K562 (cell line): ENCODE results near the gene ZFHX2. TPM values are rescaled to one million over a fixed set of nuclear protein-coding genes. Genes with fewer than 3 reads are reported as not detected.

Source experiments
- ATAC-seq: fragments of 200-7000 bp; cut with Tn5 transposase; 3 replicates; pipeline ENCODE4 v1.9.1; 2020; ENCODE audit warnings: moderate library complexity
- BruUV-seq: library from RNA; stranded (reverse); fragments of 400-500 nt; replicated peaks from 2 replicates; lab custom pipeline; 2021; lab: Mats Ljungman, UMichigan
- CTCF ChIA-PET: fragments of 300-600 bp; formaldehyde crosslinking; extraction: SDS; loops from one replicate; lab custom pipeline; 2021; ENCODE audit warnings: low intra/inter-chr PET ratio; lab: Yijun Ruan, JAX
- POLR2A ChIA-PET: fragments of 300-600, 350-650 bp; sonication (Branson Sonifier 250); formaldehyde crosslinking; extraction: SDS; loops from one replicate; lab custom pipeline; 2021; ENCODE audit warnings: antibody characterized with exemption, inconsistent platforms; lab: Yijun Ruan, JAX
- DNase-seq, 4 experiments: peaks; one replicate each; pipeline versions ENCODE4 v3.0.0 to v3.0.0-alpha.2; 2011 to 2018; ENCODE audit warnings: low spot score in 3 of 4, mixed read lengths in 3 of 4; ENCODE audit errors: extremely low read depth in 1 of 4
- FAIRE-seq: peaks from 2 replicates; lab custom pipeline; 2011; peaks lifted over from hg19 to GRCh38; lab: Jason Lieb, UNC
- H2AFZ ChIP-seq: 2 replicates; pipeline ENCODE4 v1.6.0; 2011; ENCODE audit warnings: low read depth, low read length, control low read depth, inconsistent platforms
- H3K27ac ChIP-seq: fragments of 200-600 bp; 3 replicates; pipeline ENCODE4 v1.8.0; 2011; ENCODE audit warnings: low read depth, mild to moderate bottlenecking, control low read depth, inconsistent platforms, low read length, moderate library complexity, mixed read lengths; ENCODE audit errors: extremely low read depth
- H3K27me3 ChIP-seq, 2 experiments: fragments of 300-600 bp in 1 of 2; 2 replicates in 1 of 2; 3 replicates in 1 of 2; pipeline versions ENCODE4 v1.6.0 to v1.8.0; 2011; ENCODE audit warnings: inconsistent platforms in 2 of 2, low read length in 2 of 2, mild to moderate bottlenecking in 1 of 2, mixed read lengths in 1 of 2, moderate library complexity in 1 of 2; ENCODE audit not compliant: control insufficient read depth in 2 of 2, insufficient read depth in 2 of 2
- H3K36me3 ChIP-seq: fragments of 300-600 bp; 3 replicates; pipeline ENCODE4 v1.8.0; 2011; ENCODE audit warnings: mild to moderate bottlenecking, low read length, inconsistent platforms; ENCODE audit not compliant: control insufficient read depth, insufficient read depth
- H3K4me1 ChIP-seq, 2 experiments: fragments of 200-600 bp in 1 of 2; replicated peaks in 1 of 2; 2 replicates in 1 of 2; 3 replicates in 1 of 2; pipeline versions ENCODE4 v1.5.1 to v1.8.0; 2011; ENCODE audit warnings: inconsistent platforms in 2 of 2, low read length in 2 of 2, mild to moderate bottlenecking in 1 of 2, mixed read lengths in 1 of 2, moderate library complexity in 1 of 2; ENCODE audit not compliant: control insufficient read depth in 2 of 2, insufficient read depth in 2 of 2
- H3K4me2 ChIP-seq: 2 replicates; pipeline ENCODE4 v1.6.1; 2011; ENCODE audit warnings: low read length, control low read depth, inconsistent platforms, mixed read lengths; ENCODE audit not compliant: insufficient read depth
- H3K4me3 ChIP-seq: fragments of 200-600 bp; sonication (generic), shearing (Covaris generic); 2 replicates; pipeline ENCODE4 v1.5.1; 2016; ENCODE audit warnings: control low read depth, inconsistent platforms
- H3K79me2 ChIP-seq: fragments of 200-600 bp; 3 replicates; pipeline ENCODE4 v1.8.0; 2011; ENCODE audit warnings: low read length, inconsistent platforms; ENCODE audit not compliant: control insufficient read depth, insufficient read depth
- H3K9ac ChIP-seq, 2 experiments: 2 replicates each; pipeline versions ENCODE4 v1.6.0 to v1.6.1; 2011; ENCODE audit warnings: low read depth in 2 of 2, low read length in 2 of 2, control low read depth in 1 of 2, inconsistent platforms in 1 of 2, mild to moderate bottlenecking in 1 of 2, mixed read lengths in 1 of 2; ENCODE audit not compliant: insufficient read depth in 1 of 2
- H3K9me1 ChIP-seq: one replicate; pipeline ENCODE4 v1.6.0; 2011; ENCODE audit warnings: inconsistent platforms, mild to moderate bottlenecking, low read length, moderate library complexity; ENCODE audit not compliant: control insufficient read depth, insufficient read depth
- H3K9me3 ChIP-seq: replicated peaks from 2 replicates; pipeline ENCODE4 v1.5.1; 2011; ENCODE audit warnings: low read depth, low read length, inconsistent platforms; ENCODE audit not compliant: control insufficient read depth, insufficient read depth
- H4K20me1 ChIP-seq: replicated peaks from 2 replicates; pipeline ENCODE4 v1.6.1; 2011; ENCODE audit warnings: low read length, inconsistent platforms, mixed read lengths; ENCODE audit not compliant: control insufficient read depth, insufficient read depth
- EGR1 ChIP-seq: fragments of 450-650 bp; conservative IDR thresholded peaks from 2 replicates; pipeline ENCODE4 v1.6.1; 2017; ENCODE audit warnings: mild to moderate bottlenecking
- WGBS: fragments of 100-300 bp; shearing (Covaris generic); methylation state at CpG from one replicate; pipeline ENCODE4 v1.1.6; 2016; ENCODE audit warnings: low coverage, mixed read lengths; ENCODE audit not compliant: insufficient coverage; ENCODE audit errors: missing lambda C conversion rate; 5-methylcytosine and 5-hydroxymethylcytosine counted together
- in situ Hi-C: fragments of 300-500 bp; cut with MboI; formaldehyde crosslinking; loops from 4 replicates; pipeline ENCODE4 v1.15.0; 2018; ENCODE audit warnings: inconsistent platforms, mixed read lengths
- intact Hi-C: fragments of 100-400 bp; cut with micrococcal nuclease; formaldehyde crosslinking; loops from 2 replicates; pipeline ENCODE4 v1.14.2; 2022
- polyA plus RNA-seq, 8 experiments: library from polyadenylated mRNA; depleted of rRNA in 4 of 8; stranded (reverse) in 5 of 8; unstranded in 3 of 8; fragments of >200 nt; fragmentation: Nextera tagmentation in 2 of 8; fragmentation: Illumina TruSeq in 1 of 8; extraction: Ambion mirVana in 2 of 8; extraction: Trizol in 1 of 8; gene quantifications; 2 replicates each; pipeline versions ENCODE4 v1.2.1 to v1.2.3, GENCODE V29; 2011 to 2014; ENCODE audit warnings: inconsistent platforms in 1 of 8, missing spikeins in 1 of 8
- total RNA-seq, 7 experiments: library from RNA; depleted of rRNA in 6 of 7; stranded (reverse); fragments of >200 nt in 6 of 7; fragmentation: Illumina TruSeq in 2 of 7; extraction: Trizol in 2 of 7; gene quantifications; 2 replicates each; pipeline versions ENCODE4 v1.2.1 to v1.2.3, GENCODE V29; 2011 to 2021; ENCODE audit warnings: low replicate concordance in 1 of 7
- TF ChIP-seq, protein P1 (sequence below): sonication (generic); formaldehyde crosslinking; IDR thresholded peaks from 2 replicates; pipeline ENCODE4 v1.8.1; 2023; ENCODE audit warnings: mild to moderate bottlenecking, missing genetic modification reagents
- TF ChIP-seq, protein P2 (sequence below): fragments of 200-800 bp; sonication (Bioruptor generic); IDR thresholded peaks from 2 replicates; pipeline ENCODE4 v1.6.1; 2017; ENCODE audit warnings: missing genetic modification characterization, missing compliant biosample characterization
- TF ChIP-seq, protein P3 (sequence below): sonication (generic); formaldehyde crosslinking; IDR thresholded peaks from 2 replicates; pipeline ENCODE4 v1.8.1; 2023; ENCODE audit warnings: mild to moderate bottlenecking, missing genetic modification reagents, moderate library complexity

ZFHX2 gene
- total and polyA plus RNA-seq, 9 of the 15 experiments (the other 6 are each of a cell fraction or from before 2014, with no cell fraction given), result 0.06 to 0.11 (median 0.11) TPM; not detected in 4

GRCh38 chr14:23577004-23577681 lies 25.6 kb upstream of the ZFHX2 start:
- WGBS, result 44% methylated on average over 11 of the region's 67 CpGs
- Histone ChIP-seq H4K20me1 (no peaks in the 10 kb centered on the region), H3K4me3 (no peak overlapping the region), H3K36me3 (no peaks in the 10 kb centered on the region), H3K9me3 (no peaks in the 10 kb centered on the region), H2AFZ (no peak overlapping the region), H3K27ac (no peak overlapping the region), H3K4me2 (no peak overlapping the region), H3K4me1 (peaks cover 0 to 7% of the 10 kb centered on the region in 2 experiments; a peak in 3 of 5 replicates), H3K9ac (no peak overlapping the region), H3K27me3 (no peaks in the 10 kb centered on the region), H3K79me2 (no peaks in the 10 kb centered on the region), H3K9me1 (no peaks in the 10 kb centered on the region)
- BruUV-seq, result no TSS peak
- DNase-seq (no peak), ATAC-seq (no peak), FAIRE-seq (no peak)
- POLR2A ChIA-PET, result no interaction called here
- intact Hi-C loops (no loop called here), in situ Hi-C loops (no loop called here)
- TF ChIP-seq, protein P1, sequence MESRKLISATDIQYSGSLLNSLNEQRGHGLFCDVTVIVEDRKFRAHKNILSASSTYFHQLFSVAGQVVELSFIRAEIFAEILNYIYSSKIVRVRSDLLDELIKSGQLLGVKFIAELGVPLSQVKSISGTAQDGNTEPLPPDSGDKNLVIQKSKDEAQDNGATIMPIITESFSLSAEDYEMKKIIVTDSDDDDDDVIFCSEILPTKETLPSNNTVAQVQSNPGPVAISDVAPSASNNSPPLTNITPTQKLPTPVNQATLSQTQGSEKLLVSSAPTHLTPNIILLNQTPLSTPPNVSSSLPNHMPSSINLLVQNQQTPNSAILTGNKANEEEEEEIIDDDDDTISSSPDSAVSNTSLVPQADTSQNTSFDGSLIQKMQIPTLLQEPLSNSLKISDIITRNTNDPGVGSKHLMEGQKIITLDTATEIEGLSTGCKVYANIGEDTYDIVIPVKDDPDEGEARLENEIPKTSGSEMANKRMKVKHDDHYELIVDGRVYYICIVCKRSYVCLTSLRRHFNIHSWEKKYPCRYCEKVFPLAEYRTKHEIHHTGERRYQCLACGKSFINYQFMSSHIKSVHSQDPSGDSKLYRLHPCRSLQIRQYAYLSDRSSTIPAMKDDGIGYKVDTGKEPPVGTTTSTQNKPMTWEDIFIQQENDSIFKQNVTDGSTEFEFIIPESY (CRISPR knock-in tag), result 0 out of 2 replicates have a peak, but pooled peaks have one; percentile 59
- TF ChIP-seq EGR1, result no peak
- TF ChIP-seq, protein P2, sequence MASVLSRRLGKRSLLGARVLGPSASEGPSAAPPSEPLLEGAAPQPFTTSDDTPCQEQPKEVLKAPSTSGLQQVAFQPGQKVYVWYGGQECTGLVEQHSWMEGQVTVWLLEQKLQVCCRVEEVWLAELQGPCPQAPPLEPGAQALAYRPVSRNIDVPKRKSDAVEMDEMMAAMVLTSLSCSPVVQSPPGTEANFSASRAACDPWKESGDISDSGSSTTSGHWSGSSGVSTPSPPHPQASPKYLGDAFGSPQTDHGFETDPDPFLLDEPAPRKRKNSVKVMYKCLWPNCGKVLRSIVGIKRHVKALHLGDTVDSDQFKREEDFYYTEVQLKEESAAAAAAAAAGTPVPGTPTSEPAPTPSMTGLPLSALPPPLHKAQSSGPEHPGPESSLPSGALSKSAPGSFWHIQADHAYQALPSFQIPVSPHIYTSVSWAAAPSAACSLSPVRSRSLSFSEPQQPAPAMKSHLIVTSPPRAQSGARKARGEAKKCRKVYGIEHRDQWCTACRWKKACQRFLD, result no peak
- TF ChIP-seq, protein P3, sequence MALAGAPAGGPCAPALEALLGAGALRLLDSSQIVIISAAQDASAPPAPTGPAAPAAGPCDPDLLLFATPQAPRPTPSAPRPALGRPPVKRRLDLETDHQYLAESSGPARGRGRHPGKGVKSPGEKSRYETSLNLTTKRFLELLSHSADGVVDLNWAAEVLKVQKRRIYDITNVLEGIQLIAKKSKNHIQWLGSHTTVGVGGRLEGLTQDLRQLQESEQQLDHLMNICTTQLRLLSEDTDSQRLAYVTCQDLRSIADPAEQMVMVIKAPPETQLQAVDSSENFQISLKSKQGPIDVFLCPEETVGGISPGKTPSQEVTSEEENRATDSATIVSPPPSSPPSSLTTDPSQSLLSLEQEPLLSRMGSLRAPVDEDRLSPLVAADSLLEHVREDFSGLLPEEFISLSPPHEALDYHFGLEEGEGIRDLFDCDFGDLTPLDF, result no peak
- CTCF ChIA-PET, result no interaction called here
